ENCODE measurements around the gene SAMD4B. TPM values are rescaled to one million over a fixed set of nuclear protein-coding genes. Genes with fewer than 3 reads are reported as not detected.

SAMD4B gene
- total RNA-seq, 6 experiments from 2014 or later, result 107 to 133 (median 124) TPM

- no peak for DNase-seq
- H3K4me1 Mint-ChIP-seq (ENCODE audit: low read depth), result peaks cover 62% of the 10 kb centered on the region
- peaks cover 23% of the 10 kb centered on the region for H3K9me3 Mint-ChIP-seq
- no peak for TF ChIP-seq CTCF (IDR thresholded peaks at IDR 0.05)
- peak overlapping the region; percentile 92 for H3K4me3 Mint-ChIP-seq
- peaks cover 57% of the 10 kb centered on the region for H3K27me3 Mint-ChIP-seq (ENCODE audit: insufficient read depth)
- H3K27ac Mint-ChIP-seq, result peak overlapping the region; percentile 91
- peaks cover 28% of the 10 kb centered on the region for H3K36me3 Mint-ChIP-seq (ENCODE audit: low read depth)
Measured at GRCh38 chr19:39410831-39411080, 68.5 kb downstream of the SAMD4B start.

- no peak for TF ChIP-seq CTCF (IDR thresholded peaks at IDR 0.05)
- peak overlapping the region; percentile 92 for H3K4me3 Mint-ChIP-seq
- peaks cover 57% of the 10 kb centered on the region for H3K4me1 Mint-ChIP-seq (ENCODE audit: low read depth)
- peak; percentile 44 for DNase-seq
- H3K27me3 Mint-ChIP-seq (ENCODE audit: insufficient read depth), result peaks cover 57% of the 10 kb centered on the region
- peaks cover 28% of the 10 kb centered on the region for H3K36me3 Mint-ChIP-seq (ENCODE audit: low read depth)
- H3K9me3 Mint-ChIP-seq, result peaks cover 23% of the 10 kb centered on the region
- H3K27ac Mint-ChIP-seq, result peak overlapping the region; percentile 91
Measured at GRCh38 chr19:39411081-39411831, 69.0 kb downstream of the SAMD4B start.

GRCh38 chr19:39411832-39412099 lies 69.5 kb downstream of the SAMD4B start:
- H3K36me3 Mint-ChIP-seq (ENCODE audit: low read depth), result peaks cover 28% of the 10 kb centered on the region
- peaks cover 57% of the 10 kb centered on the region for H3K27me3 Mint-ChIP-seq (ENCODE audit: insufficient read depth)
- DNase-seq, result peak; percentile 90
- peak; percentile 94 for TF ChIP-seq CTCF (IDR thresholded peaks at IDR 0.05)
- H3K4me1 Mint-ChIP-seq (ENCODE audit: low read depth), result peaks cover 54% of the 10 kb centered on the region
- H3K27ac Mint-ChIP-seq, result peak overlapping the region; percentile 91
- H3K9me3 Mint-ChIP-seq, result peaks cover 23% of the 10 kb centered on the region
- peak overlapping the region; percentile 92 for H3K4me3 Mint-ChIP-seq

GRCh38 chr19:39412100-39412866 lies 70.1 kb downstream of the SAMD4B start, which contains the start of gene PLEKHG2:
Gene PLEKHG2 (plus strand): TSS chr19:39412669. CDS start chr19:39414087, 1,418 bp downstream.
- peaks cover 51% of the 10 kb centered on the region for H3K27me3 Mint-ChIP-seq (ENCODE audit: insufficient read depth)
- peak within 1 kb of the TSS; percentile 92 for H3K27ac Mint-ChIP-seq
- H3K36me3 Mint-ChIP-seq (ENCODE audit: low read depth), result peaks cover 23% of the 10 kb centered on the region
- H3K4me1 Mint-ChIP-seq (ENCODE audit: low read depth), result peaks cover 54% of the 10 kb centered on the region
- peak within 1 kb of the TSS; percentile 98 for H3K4me3 Mint-ChIP-seq
- H3K9me3 Mint-ChIP-seq, result peaks cover 18% of the 10 kb centered on the region
- peak; percentile 94 for TF ChIP-seq CTCF (IDR thresholded peaks at IDR 0.05)
- DNase-seq, result peak; percentile 99

GRCh38 chr19:39412867-39413271 lies 70.6 kb downstream of the SAMD4B start:
- peaks cover 46% of the 10 kb centered on the region for H3K27me3 Mint-ChIP-seq (ENCODE audit: insufficient read depth)
- peaks cover 18% of the 10 kb centered on the region for H3K9me3 Mint-ChIP-seq
- peaks cover 53% of the 10 kb centered on the region for H3K4me1 Mint-ChIP-seq (ENCODE audit: low read depth)
- TF ChIP-seq CTCF (IDR thresholded peaks at IDR 0.05), result peak; percentile 49
- peak overlapping the region; percentile 91 for H3K27ac Mint-ChIP-seq
- DNase-seq, result no peak
- peak overlapping the region; percentile 92 for H3K4me3 Mint-ChIP-seq
- peaks cover 19% of the 10 kb centered on the region for H3K36me3 Mint-ChIP-seq (ENCODE audit: low read depth)

Data from HFFc6 (cell line).